GM12878 (cell line): ENCODE results near the gene COQ4.

Source experiments
- ETV6 ChIP-seq, 2 experiments: fragments of 450-650 bp in 1 of 2; IDR thresholded peaks in 1 of 2; conservative IDR thresholded peaks in 1 of 2; 2 replicates each; pipeline ENCODE4 v1.6.1; 2014; ENCODE audit warnings: antibody characterized with exemption in 1 of 2, borderline replicate concordance in 1 of 2, low read depth in 1 of 2, mild to moderate bottlenecking in 1 of 2, moderate library complexity in 1 of 2
- MXI1 ChIP-seq: fragments of 150-350 bp; IDR thresholded peaks from 2 replicates; pipeline ENCODE4 v1.6.1; 2011; ENCODE audit warnings: low read depth, mild to moderate bottlenecking, inconsistent platforms, low read length, improper control_type of control experiment
- MYC ChIP-seq: IDR thresholded peaks from 2 replicates; pipeline ENCODE4 v1.6.1; 2011; ENCODE audit warnings: mild to moderate bottlenecking, low read length, moderate library complexity, inconsistent platforms; ENCODE audit not compliant: insufficient read depth, insufficient replicate concordance, insufficient read length, severe bottlenecking
- TF ChIP-seq, protein P1 (sequence below), 3 experiments: IDR thresholded peaks in 2 of 3; conservative IDR thresholded peaks in 1 of 3; 2 replicates each; pipeline ENCODE4 v1.5.1; 2011; ENCODE audit warnings: low read depth in 3 of 3, low read length in 3 of 3, mild to moderate bottlenecking in 3 of 3, control low read depth in 2 of 3, moderate library complexity in 2 of 3, inconsistent platforms in 1 of 3, mixed read lengths in 1 of 3; ENCODE audit not compliant: control insufficient read depth in 2 of 3, insufficient read depth in 1 of 3; ENCODE audit errors: extremely low read depth in 1 of 3
- TF ChIP-seq, protein P2 (sequence below): fragments of 450-650 bp; IDR thresholded peaks from 2 replicates; pipeline ENCODE4 v1.6.1; 2017; ENCODE audit warnings: mild to moderate bottlenecking, moderate library complexity

DNA sequence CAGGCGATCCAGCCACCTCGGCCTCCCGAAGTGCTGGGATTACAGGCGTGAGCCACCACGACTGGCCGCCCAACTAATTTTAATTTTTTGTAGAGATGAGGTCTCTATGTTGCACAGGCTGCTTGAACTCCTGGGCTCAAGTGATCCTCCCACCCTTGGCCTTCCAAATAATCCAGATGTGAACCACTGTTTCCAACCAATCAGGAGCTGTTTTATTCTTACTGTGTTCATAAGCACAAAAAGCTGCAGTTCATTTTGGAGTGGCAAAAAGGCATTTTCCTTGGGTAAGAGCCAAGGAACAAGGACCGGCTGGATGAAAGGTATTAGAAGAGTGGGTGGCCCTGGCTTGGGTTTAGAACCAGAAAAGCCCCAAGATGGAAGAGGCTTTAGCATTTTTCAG is 12.5 kb downstream of the COQ4 start:
- TF ChIP-seq, protein P1, sequence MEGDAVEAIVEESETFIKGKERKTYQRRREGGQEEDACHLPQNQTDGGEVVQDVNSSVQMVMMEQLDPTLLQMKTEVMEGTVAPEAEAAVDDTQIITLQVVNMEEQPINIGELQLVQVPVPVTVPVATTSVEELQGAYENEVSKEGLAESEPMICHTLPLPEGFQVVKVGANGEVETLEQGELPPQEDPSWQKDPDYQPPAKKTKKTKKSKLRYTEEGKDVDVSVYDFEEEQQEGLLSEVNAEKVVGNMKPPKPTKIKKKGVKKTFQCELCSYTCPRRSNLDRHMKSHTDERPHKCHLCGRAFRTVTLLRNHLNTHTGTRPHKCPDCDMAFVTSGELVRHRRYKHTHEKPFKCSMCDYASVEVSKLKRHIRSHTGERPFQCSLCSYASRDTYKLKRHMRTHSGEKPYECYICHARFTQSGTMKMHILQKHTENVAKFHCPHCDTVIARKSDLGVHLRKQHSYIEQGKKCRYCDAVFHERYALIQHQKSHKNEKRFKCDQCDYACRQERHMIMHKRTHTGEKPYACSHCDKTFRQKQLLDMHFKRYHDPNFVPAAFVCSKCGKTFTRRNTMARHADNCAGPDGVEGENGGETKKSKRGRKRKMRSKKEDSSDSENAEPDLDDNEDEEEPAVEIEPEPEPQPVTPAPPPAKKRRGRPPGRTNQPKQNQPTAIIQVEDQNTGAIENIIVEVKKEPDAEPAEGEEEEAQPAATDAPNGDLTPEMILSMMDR (IDR thresholded peaks at IDR 0.05 in 2 of 3, conservative IDR thresholded peaks at IDR 0.05 in 1 of 3; ENCODE audit: control insufficient read depth in 2 of 3, extremely low read depth in 1 of 3, insufficient read depth in 1 of 3, low read depth in 3 of 3, low read length in 3 of 3): no peak
- TF ChIP-seq, protein P2, sequence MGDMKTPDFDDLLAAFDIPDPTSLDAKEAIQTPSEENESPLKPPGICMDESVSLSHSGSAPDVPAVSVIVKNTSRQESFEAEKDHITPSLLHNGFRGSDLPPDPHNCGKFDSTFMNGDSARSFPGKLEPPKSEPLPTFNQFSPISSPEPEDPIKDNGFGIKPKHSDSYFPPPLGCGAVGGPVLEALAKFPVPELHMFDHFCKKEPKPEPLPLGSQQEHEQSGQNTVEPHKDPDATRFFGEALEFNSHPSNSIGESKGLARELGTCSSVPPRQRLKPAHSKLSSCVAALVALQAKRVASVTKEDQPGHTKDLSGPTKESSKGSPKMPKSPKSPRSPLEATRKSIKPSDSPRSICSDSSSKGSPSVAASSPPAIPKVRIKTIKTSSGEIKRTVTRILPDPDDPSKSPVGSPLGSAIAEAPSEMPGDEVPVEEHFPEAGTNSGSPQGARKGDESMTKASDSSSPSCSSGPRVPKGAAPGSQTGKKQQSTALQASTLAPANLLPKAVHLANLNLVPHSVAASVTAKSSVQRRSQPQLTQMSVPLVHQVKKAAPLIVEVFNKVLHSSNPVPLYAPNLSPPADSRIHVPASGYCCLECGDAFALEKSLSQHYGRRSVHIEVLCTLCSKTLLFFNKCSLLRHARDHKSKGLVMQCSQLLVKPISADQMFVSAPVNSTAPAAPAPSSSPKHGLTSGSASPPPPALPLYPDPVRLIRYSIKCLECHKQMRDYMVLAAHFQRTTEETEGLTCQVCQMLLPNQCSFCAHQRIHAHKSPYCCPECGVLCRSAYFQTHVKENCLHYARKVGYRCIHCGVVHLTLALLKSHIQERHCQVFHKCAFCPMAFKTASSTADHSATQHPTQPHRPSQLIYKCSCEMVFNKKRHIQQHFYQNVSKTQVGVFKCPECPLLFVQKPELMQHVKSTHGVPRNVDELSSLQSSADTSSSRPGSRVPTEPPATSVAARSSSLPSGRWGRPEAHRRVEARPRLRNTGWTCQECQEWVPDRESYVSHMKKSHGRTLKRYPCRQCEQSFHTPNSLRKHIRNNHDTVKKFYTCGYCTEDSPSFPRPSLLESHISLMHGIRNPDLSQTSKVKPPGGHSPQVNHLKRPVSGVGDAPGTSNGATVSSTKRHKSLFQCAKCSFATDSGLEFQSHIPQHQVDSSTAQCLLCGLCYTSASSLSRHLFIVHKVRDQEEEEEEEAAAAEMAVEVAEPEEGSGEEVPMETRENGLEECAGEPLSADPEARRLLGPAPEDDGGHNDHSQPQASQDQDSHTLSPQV: no peak
- no peak for TF ChIP-seq MXI1
- TF ChIP-seq MYC: no peak
- no peak for TF ChIP-seq ETV6 (conservative IDR thresholded peaks at IDR 0.05 in 1 of 2, IDR thresholded peaks at IDR 0.05 in 1 of 2; ENCODE audit: borderline replicate concordance in 1 of 2, low read depth in 1 of 2)
